ENCODE measurements around the gene GABRG1. TPM values are rescaled to one million over a fixed set of nuclear protein-coding genes. Genes with fewer than 3 reads are reported as not detected.

Gene GABRG1
- total and polyA plus RNA-seq, 2 of the 8 experiments (the other 6 are each of a cell fraction or from before 2014, with no cell fraction given): 0.11 to 0.43 TPM

DNA sequence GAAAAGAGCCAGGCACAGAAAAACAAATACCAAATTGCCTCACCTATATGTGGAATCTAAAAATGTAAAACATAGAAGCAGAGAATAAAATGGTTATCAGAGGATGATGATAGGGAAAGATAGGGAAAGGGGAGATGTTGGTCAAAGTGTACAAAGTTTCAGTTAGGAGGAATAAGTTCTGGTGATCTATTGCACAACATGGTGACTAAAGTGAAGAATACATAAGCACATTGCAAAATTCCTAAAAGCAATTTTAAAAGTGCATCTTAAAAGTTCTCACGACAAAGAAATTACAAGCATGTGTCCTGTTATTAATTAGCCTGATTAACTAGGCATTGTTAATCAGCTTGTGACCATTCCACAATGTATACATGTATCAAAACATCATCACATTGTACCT, 136.0 kb downstream of the GABRG1 start:
- Histone ChIP-seq H3K79me1 (ENCODE audit: low read depth, low read length) (no peaks in the 10 kb centered on the region), H4K20me1 (replicated peaks in 1 of 2; ENCODE audit: control insufficient read depth in 1 of 2, insufficient read depth in 2 of 2, low read length in 2 of 2) (no peaks in the 10 kb centered on the region), H4K8ac (ENCODE audit: extremely low read depth, insufficient read depth, low read length) (no peak overlapping the region), H3K36me3 (ENCODE audit: control insufficient read depth in 2 of 4, insufficient read depth in 4 of 4, low read length in 3 of 4) (no peaks in the 10 kb centered on the region), H3K27ac (ENCODE audit: low read depth, low read length) (no peak overlapping the region), H2BK15ac (ENCODE audit: low read length) (no peak overlapping the region), H3K9ac (replicated peaks in 1 of 4; ENCODE audit: extremely low read depth in 1 of 4, low read depth in 3 of 4, low read length in 3 of 4) (no peak overlapping the region), H4K91ac (replicated peaks; ENCODE audit: insufficient read length, low read length) (no peak overlapping the region), H3K18ac (ENCODE audit: extremely low read depth, low read length) (no peak overlapping the region), H3K56ac (replicated peaks; ENCODE audit: insufficient read length, low read depth, low read length) (no peak overlapping the region), H3K23me2 (ENCODE audit: low read depth, low read length) (no peaks in the 10 kb centered on the region), H3K4me2 (ENCODE audit: insufficient read depth in 1 of 2, low read depth in 2 of 2, low read length in 2 of 2) (no peak overlapping the region), H3K9me3 (ENCODE audit: insufficient read depth in 2 of 2, low read depth in 1 of 2, low read length in 1 of 2) (no peaks in the 10 kb centered on the region), H2BK120ac (replicated peaks; ENCODE audit: low read depth, low read length) (no peak overlapping the region), H3K27me3 (replicated peaks in 1 of 4; ENCODE audit: control insufficient read depth in 3 of 4, extremely low read depth in 1 of 4, insufficient read depth in 3 of 4, low read length in 3 of 4) (no peaks in the 10 kb centered on the region), H4K5ac (ENCODE audit: insufficient read length, low read depth, low read length) (no peak overlapping the region), H3K4me3 (ENCODE audit: extremely low read depth in 1 of 4, insufficient read depth in 2 of 4, low read depth in 3 of 4, low read length in 4 of 4) (no peak overlapping the region), H2AFZ (ENCODE audit: low read length) (no peak overlapping the region), H2BK12ac (ENCODE audit: low read depth, low read length) (no peak overlapping the region), H2BK5ac (ENCODE audit: low read depth, low read length) (no peak overlapping the region), H3K23ac (ENCODE audit: insufficient read length) (no peak overlapping the region), H3K4ac (replicated peaks; ENCODE audit: insufficient read length, low read depth, low read length) (no peak overlapping the region), H3K4me1 (replicated peaks in 1 of 4; ENCODE audit: control insufficient read depth in 3 of 4, insufficient read depth in 4 of 4, low read length in 3 of 4) (peaks cover 2 to 6% (median 3%) of the 10 kb centered on the region in 4 experiments; a peak in 5 of 7 replicates), H2AK5ac (ENCODE audit: low read depth, low read length) (no peak overlapping the region), H3K79me2 (ENCODE audit: control insufficient read depth in 1 of 2, insufficient read depth in 2 of 2, low read length in 2 of 2) (no peaks in the 10 kb centered on the region), H3K14ac (ENCODE audit: insufficient read length) (no peak overlapping the region), H2BK20ac (ENCODE audit: low read length) (no peak overlapping the region)
- POLR2A ChIA-PET (ENCODE audit: partially characterized antibody): no interaction called here
- no peak for TF ChIP-seq RXRA (IDR thresholded peaks at IDR 0.05; ENCODE audit: insufficient read depth, low read depth, low read length)
- TF ChIP-seq ASH2L (IDR thresholded peaks at IDR 0.05; ENCODE audit: low read length): no peak
- no peak for TF ChIP-seq TAF7 (optimal IDR thresholded peaks at IDR 0.05; ENCODE audit: borderline replicate concordance, low read depth, low read length)
- TF ChIP-seq BCL11A (IDR thresholded peaks at IDR 0.05; ENCODE audit: low read depth in 2 of 2, low read length in 2 of 2): no peak
- TF ChIP-seq SAP30 (IDR thresholded peaks at IDR 0.05; ENCODE audit: insufficient read depth, insufficient replicate concordance, low read length): no peak
- TF ChIP-seq, protein P1, sequence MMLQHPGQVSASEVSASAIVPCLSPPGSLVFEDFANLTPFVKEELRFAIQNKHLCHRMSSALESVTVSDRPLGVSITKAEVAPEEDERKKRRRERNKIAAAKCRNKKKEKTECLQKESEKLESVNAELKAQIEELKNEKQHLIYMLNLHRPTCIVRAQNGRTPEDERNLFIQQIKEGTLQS (IDR thresholded peaks at IDR 0.05; ENCODE audit: insufficient read depth, low read depth, low read length): no peak
- no peak for TF ChIP-seq CREB1 (IDR thresholded peaks at IDR 0.05)
- no peak for TF ChIP-seq FOSL1 (IDR thresholded peaks at IDR 0.05; ENCODE audit: insufficient read depth, low read depth, low read length)
- no peak for TF ChIP-seq ZNF274 (IDR thresholded peaks at IDR 0.05; ENCODE audit: borderline replicate concordance, extremely low read depth, low read length)
- no peak for TF ChIP-seq SIRT6 (IDR thresholded peaks at IDR 0.05; ENCODE audit: low read length)
- FAIRE-seq (no peak), DNase-seq (ENCODE audit: low read depth in 1 of 2, low spot score in 2 of 2) (no peak)
- CTCF ChIA-PET (ENCODE audit: partially characterized antibody): no interaction called here
- 100% methylated on average over 1 of the region's 1 CpG; no CpG with 5 or more reads in 1 of the 2 experiments for WGBS, 2 experiments (ENCODE audit: extremely low coverage in 1 of 2, insufficient coverage in 1 of 2, insufficient read length in 1 of 2, insufficient replicate concordance in 2 of 2, low coverage in 1 of 2, low lambda C conversion rate in 2 of 2, missing lambda C conversion rate in 1 of 2)
